Measurements from ENCODE around the gene KIAA1958.

- TF ChIP-seq FOXA1 (IDR thresholded peaks at IDR 0.05) = no peak
- TF ChIP-seq SUZ12 (IDR thresholded peaks at IDR 0.05) = no peak
- no peak for TF ChIP-seq CTBP1 (IDR thresholded peaks at IDR 0.05; ENCODE audit: borderline replicate concordance)
- no peak for TF ChIP-seq L3MBTL2 (conservative IDR thresholded peaks at IDR 0.05)
- TF ChIP-seq BHLHE40 (IDR thresholded peaks at IDR 0.05; ENCODE audit: borderline replicate concordance) = no peak
- TF ChIP-seq TARDBP (IDR thresholded peaks at IDR 0.05) = no peak
- TF ChIP-seq FOXM1 (IDR thresholded peaks at IDR 0.05; ENCODE audit: borderline replicate concordance) = no peak
- no peak for TF ChIP-seq ZNF384 (IDR thresholded peaks at IDR 0.05)
- TF ChIP-seq, protein P1, sequence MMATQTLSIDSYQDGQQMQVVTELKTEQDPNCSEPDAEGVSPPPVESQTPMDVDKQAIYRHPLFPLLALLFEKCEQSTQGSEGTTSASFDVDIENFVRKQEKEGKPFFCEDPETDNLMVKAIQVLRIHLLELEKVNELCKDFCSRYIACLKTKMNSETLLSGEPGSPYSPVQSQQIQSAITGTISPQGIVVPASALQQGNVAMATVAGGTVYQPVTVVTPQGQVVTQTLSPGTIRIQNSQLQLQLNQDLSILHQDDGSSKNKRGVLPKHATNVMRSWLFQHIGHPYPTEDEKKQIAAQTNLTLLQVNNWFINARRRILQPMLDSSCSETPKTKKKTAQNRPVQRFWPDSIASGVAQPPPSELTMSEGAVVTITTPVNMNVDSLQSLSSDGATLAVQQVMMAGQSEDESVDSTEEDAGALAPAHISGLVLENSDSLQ (IDR thresholded peaks at IDR 0.05) = no peak
- no peak for TF ChIP-seq FOXK2 (IDR thresholded peaks at IDR 0.05)
- no peak for TF ChIP-seq SP1 (IDR thresholded peaks at IDR 0.05)
- no peak for TF ChIP-seq LEF1 (IDR thresholded peaks at IDR 0.05; ENCODE audit: borderline replicate concordance)
- no peak for TF ChIP-seq HDGF (IDR thresholded peaks at IDR 0.05; ENCODE audit: borderline replicate concordance)
These were observed 162.0 kb downstream of the KIAA1958 start for GRCh38 chr9:112648624-112649023.
